ENCODE measurements around the gene KLHL29. TPM values are rescaled to one million over a fixed set of nuclear protein-coding genes. Genes with fewer than 3 reads are reported as not detected.

Gene KLHL29
- total RNA-seq, 1 donor from 2014 or later, result 3.0 TPM

DNA sequence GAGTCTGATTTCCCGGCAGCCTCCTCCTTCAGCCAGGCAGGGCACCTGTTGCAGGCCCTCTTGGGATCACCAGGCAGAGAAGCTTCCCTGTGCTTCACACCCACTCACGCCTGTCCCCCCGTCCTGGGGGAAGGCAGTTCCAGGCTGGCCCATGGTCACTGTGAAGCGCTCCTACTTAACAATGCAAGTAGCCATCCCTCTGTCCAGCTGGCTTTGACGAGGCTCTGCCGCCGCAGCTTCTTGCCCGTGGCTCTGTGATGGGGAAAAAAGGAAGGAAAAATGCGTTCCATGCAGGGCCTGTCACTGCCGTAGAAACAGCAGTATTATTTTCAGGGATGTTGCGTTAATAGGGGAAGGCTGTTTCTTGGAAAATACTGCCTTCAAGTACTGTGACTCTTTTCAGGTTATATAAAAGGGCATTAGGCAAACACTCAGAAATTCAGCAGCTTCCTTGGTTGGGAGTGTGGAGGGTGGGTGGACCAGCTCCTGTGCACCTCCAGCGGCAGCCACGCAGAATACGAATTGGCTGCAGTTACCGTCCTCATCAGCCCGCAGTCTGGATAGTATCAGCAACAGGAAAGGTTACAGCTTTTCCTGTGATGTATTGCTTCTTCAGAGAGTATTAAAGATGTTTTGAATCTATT is 232.3 kb downstream of the KLHL29 start:
- Mint-ChIP-seq H3K4me3 (ENCODE audit: low read depth) (no peak overlapping the region), H3K4me1 (ENCODE audit: low read depth) (peaks cover 7% of the 10 kb centered on the region), H3K9me3 (no peaks in the 10 kb centered on the region), H3K27ac (no peak overlapping the region), H3K27me3 (ENCODE audit: low read depth) (peaks cover 7% of the 10 kb centered on the region), H3K36me3 (ENCODE audit: low read depth) (no peaks in the 10 kb centered on the region)
- DNase-seq (ENCODE audit: low spot score), result no peak
- intact Hi-C loops (cut with micrococcal nuclease), result loop anchor here (1.0 kb wide), 1 partner anchor 9 kb away; no protein-coding TSS in a partner anchor

DNA sequence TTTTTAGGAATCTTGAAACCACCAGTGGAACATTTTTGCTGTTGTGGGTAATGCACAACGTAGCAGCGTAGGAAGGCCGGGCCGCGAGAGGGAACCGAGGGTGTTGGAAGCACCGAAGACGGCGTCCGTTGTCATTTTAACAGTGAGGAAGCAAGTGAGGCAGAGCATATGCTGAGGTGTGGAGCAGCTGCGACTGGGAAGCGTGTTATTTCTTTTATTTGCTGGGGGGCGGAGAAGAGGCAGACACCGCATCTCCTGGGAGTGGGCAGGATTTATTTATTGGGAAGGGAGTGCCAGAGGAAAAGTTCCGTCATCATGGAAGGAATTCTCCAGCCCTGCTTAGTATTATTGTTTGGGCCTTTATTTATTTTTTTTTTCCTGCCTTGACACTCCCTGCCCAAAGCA is 232.8 kb downstream of the KLHL29 start:
- Mint-ChIP-seq H3K4me3 (ENCODE audit: low read depth) (no peak overlapping the region), H3K4me1 (ENCODE audit: low read depth) (peaks cover 7% of the 10 kb centered on the region)
- no peak for DNase-seq (ENCODE audit: low spot score)

DNA sequence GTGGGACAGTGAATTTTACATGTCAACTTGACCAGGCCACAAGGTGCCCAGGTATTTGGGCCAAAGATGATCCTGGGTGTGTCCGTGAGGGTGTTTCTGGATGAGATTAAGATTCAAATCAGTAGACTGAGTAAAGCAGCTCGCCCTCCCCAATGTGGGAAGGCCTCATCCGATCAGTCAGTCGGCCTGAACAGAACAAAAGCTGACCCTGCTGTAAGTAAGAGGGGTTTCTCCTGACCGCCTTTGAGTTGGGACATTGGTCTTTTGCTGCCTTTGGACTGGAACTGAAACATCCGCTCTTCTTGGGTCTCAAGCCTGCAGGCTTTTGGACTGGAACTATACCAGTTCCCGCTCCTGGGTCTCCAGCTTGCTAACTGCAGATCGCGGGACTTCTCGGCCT is 233.3 kb downstream of the KLHL29 start:
- peaks cover 7% of the 10 kb centered on the region for H3K4me1 Mint-ChIP-seq (ENCODE audit: low read depth)
- intact Hi-C loops (cut with micrococcal nuclease), result no loop called here
- no peaks in the 10 kb centered on the region for H3K36me3 Mint-ChIP-seq (ENCODE audit: low read depth)
- no peak overlapping the region for H3K27ac Mint-ChIP-seq
- peaks cover 1% of the 10 kb centered on the region for H3K9me3 Mint-ChIP-seq
- H3K27me3 Mint-ChIP-seq (ENCODE audit: low read depth), result peaks cover 7% of the 10 kb centered on the region
- no peak overlapping the region for H3K4me3 Mint-ChIP-seq (ENCODE audit: low read depth)
- no peak for DNase-seq (ENCODE audit: low spot score)

More for the DNA sequence above, 232.8 kb downstream of the KLHL29 start:
- Mint-ChIP-seq H3K27ac (no peak overlapping the region), H3K9me3 (no peaks in the 10 kb centered on the region), H3K27me3 (ENCODE audit: low read depth) (peaks cover 7% of the 10 kb centered on the region), H3K36me3 (ENCODE audit: low read depth) (no peaks in the 10 kb centered on the region)
- intact Hi-C loops (cut with micrococcal nuclease), result loop anchor here (1.0 kb wide), 1 partner anchor 10 kb away; no protein-coding TSS in a partner anchor

DNA sequence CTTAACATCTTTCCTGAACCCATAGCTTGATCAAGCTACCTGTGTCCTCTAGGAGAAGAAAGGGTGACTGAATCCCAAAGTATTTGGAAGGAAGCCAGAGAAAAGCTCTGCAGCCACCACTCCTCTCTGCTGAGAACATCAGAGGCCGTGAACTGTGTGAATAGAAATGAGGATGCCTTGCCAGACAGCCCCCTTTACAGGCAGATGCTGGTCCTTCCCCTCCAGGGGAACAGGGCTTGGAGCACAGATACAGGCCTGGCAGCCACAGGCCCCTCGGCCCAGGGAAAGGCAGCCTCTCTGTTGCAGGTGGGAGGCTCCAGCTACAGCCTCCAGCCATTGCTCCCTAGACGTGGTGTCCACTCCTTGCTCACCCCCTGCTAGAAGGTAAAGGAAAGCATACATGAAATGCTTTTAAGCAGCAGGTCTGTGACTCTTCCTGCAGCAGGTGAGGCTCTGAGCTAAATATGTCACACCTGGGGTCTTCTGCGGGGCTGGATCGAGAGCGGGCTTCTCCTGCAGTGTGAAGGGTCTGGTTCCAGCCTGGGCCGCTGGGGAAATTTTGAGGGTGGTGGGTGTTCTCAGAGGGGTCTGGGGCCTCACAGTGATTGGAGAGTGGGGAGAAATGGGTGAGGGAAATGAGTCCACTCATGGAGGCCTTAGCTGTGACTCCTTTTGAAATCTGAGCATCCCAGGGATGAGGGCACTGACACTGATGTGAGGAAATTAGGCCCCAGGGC is 234.0 kb downstream of the KLHL29 start:
- peaks cover 7% of the 10 kb centered on the region for H3K27me3 Mint-ChIP-seq (ENCODE audit: low read depth)
- H3K27ac Mint-ChIP-seq, result no peak overlapping the region
- H3K36me3 Mint-ChIP-seq (ENCODE audit: low read depth), result no peaks in the 10 kb centered on the region
- H3K9me3 Mint-ChIP-seq, result peaks cover 7% of the 10 kb centered on the region
- no peak overlapping the region for H3K4me3 Mint-ChIP-seq (ENCODE audit: low read depth)
- DNase-seq (ENCODE audit: low spot score), result no peak
- H3K4me1 Mint-ChIP-seq (ENCODE audit: low read depth), result peaks cover 7% of the 10 kb centered on the region
- intact Hi-C loops (cut with micrococcal nuclease), result no loop called here

DNA sequence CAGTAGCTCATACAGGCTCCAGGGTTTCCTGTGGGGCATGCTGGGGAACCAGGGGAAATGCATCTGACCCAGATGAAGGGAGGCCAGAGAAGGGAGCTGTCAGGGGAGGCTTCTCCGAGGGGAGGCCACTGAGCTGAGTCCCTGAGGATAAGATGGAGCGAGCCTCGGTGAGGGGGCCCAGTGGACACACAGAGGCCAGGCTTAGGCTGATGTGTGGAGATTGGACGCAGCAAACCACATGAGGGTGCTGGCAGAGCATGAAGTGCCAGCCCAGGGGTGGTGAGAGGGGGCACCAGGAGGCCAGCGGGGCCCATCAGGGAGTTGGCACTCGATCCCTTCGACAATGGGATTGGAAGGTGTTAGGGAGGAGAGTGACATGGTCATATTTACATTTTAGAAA is 235.0 kb downstream of the KLHL29 start:
- Mint-ChIP-seq H3K9me3 (peaks cover 15% of the 10 kb centered on the region), H3K4me1 (ENCODE audit: low read depth) (no peaks in the 10 kb centered on the region), H3K27ac (no peak overlapping the region), H3K27me3 (ENCODE audit: low read depth) (no peaks in the 10 kb centered on the region), H3K4me3 (ENCODE audit: low read depth) (no peak overlapping the region), H3K36me3 (ENCODE audit: low read depth) (no peaks in the 10 kb centered on the region)
- intact Hi-C loops (cut with micrococcal nuclease), result no loop called here
- no peak for DNase-seq (ENCODE audit: low spot score)

DNA sequence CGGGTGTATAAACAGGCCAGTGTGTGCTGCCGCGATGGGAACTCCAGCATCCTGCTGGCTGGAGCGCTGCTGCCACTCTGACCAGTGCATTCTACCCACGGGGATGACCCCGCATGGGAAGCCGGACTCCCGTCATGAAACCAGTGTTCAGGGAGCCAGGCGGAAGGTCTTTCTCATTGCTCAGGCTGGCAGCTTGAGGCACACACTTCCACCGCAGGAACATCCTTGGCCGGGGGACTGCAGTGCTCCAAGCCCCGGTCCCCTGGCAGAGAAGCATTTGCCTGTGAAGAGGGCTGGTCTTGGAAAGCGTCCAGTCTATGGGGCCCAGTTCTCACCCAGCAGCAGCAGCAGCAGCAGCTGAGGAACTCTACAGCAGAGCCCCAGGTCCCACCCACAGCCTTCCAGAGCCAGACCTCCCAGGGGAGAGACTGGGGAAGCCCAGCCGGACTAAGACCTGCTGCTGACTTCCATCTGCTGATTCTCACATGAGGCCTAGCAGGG is 235.9 kb downstream of the KLHL29 start:
- Mint-ChIP-seq H3K27me3 (ENCODE audit: low read depth) (no peaks in the 10 kb centered on the region), H3K36me3 (ENCODE audit: low read depth) (no peaks in the 10 kb centered on the region), H3K9me3 (peaks cover 15% of the 10 kb centered on the region), H3K4me3 (ENCODE audit: low read depth) (no peak overlapping the region), H3K27ac (no peak overlapping the region), H3K4me1 (ENCODE audit: low read depth) (no peaks in the 10 kb centered on the region)
- DNase-seq (ENCODE audit: low spot score), result no peak
- intact Hi-C loops (cut with micrococcal nuclease), result no loop called here

DNA sequence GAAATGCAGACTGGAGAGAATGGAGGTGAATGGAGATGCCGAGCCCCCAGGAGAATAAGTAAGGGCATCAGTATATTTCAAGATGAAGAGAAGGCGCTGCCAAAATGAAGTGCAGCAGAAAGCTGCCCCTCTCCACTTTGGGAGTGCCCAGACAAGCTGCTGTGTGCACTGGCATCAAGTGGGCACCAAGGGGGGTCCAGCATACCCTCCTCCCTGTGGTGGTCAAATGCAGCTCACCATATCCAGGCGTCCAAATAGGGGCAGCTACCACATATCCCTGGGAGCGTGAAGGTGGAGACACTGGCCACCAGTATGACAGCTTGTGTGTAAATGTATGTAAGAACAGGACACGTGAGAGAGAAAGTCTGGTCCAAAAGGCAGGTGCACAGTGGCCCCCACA is 236.6 kb downstream of the KLHL29 start:
- Mint-ChIP-seq H3K36me3 (ENCODE audit: low read depth) (no peaks in the 10 kb centered on the region), H3K4me1 (ENCODE audit: low read depth) (no peaks in the 10 kb centered on the region), H3K27ac (no peak overlapping the region), H3K27me3 (ENCODE audit: low read depth) (no peaks in the 10 kb centered on the region), H3K9me3 (peaks cover 15% of the 10 kb centered on the region), H3K4me3 (ENCODE audit: low read depth) (no peak overlapping the region)
- DNase-seq (ENCODE audit: low spot score), result no peak
- intact Hi-C loops (cut with micrococcal nuclease), result no loop called here

DNA sequence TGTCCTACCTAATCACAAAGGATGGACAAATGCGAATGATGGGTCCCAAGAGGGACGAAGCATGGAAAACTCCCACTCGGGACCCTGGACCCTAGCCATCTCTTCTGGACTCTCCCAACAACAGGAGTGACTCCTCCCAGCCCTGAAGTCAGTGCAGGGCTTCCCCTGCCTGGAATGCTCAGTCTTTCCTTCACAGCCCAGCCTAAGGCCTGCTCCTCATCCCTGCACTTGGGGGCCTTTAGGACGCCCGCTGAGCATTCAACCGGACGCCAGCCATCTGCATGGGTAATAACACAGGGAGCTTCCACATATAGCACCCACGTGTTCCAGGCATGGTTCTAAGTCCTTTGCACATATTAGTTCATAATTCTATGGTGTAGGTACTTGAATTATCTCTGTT is 237.5 kb downstream of the KLHL29 start:
- peaks cover 15% of the 10 kb centered on the region for H3K9me3 Mint-ChIP-seq
- intact Hi-C loops (cut with micrococcal nuclease), result no loop called here
- H3K27ac Mint-ChIP-seq, result no peak overlapping the region
- DNase-seq (ENCODE audit: low spot score), result no peak
- H3K4me1 Mint-ChIP-seq (ENCODE audit: low read depth), result no peaks in the 10 kb centered on the region
- no peaks in the 10 kb centered on the region for H3K27me3 Mint-ChIP-seq (ENCODE audit: low read depth)
- H3K4me3 Mint-ChIP-seq (ENCODE audit: low read depth), result no peak overlapping the region
- no peaks in the 10 kb centered on the region for H3K36me3 Mint-ChIP-seq (ENCODE audit: low read depth)

DNA sequence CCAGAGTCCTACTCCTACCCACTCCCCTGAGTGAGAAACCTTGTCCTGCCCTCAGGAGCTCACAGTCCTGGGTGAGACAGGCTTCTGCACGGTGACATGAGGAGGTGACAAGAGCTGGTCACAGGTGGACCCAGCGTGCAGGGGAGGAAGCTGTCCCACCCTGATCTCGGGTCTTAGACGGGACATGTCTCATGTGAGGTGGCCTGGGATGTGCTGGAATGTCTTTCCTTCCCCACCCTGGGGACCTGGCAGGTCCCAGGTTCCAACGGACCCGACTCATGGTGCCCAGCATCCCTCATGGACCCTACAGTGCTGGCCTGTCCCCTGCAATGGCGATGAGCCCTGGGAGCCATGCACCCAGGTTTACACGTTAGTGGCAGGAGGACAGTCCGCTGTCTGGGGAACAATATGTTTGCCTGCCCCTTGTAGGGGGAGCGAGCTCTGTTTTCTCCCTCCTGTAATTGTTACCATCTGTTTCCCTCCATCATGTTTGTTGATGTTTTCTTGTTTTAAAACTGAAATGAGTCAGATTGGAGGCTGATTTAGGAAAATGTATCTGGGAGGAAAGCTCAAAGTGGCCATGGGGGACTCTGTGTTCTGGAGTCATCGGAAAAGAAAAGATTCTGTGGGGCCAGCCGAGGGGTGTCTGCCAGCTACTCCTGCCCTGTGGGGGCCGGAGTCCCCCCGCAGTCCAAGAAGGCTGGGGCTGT is 238.1 kb downstream of the KLHL29 start:
- intact Hi-C loops (cut with micrococcal nuclease), result no loop called here
- no peaks in the 10 kb centered on the region for H3K4me1 Mint-ChIP-seq (ENCODE audit: low read depth)
- DNase-seq (ENCODE audit: low spot score), result no peak
- H3K36me3 Mint-ChIP-seq (ENCODE audit: low read depth), result no peaks in the 10 kb centered on the region
- no peaks in the 10 kb centered on the region for H3K27me3 Mint-ChIP-seq (ENCODE audit: low read depth)
- peaks cover 15% of the 10 kb centered on the region for H3K9me3 Mint-ChIP-seq
- H3K27ac Mint-ChIP-seq, result no peak overlapping the region
- no peak overlapping the region for H3K4me3 Mint-ChIP-seq (ENCODE audit: low read depth)

DNA sequence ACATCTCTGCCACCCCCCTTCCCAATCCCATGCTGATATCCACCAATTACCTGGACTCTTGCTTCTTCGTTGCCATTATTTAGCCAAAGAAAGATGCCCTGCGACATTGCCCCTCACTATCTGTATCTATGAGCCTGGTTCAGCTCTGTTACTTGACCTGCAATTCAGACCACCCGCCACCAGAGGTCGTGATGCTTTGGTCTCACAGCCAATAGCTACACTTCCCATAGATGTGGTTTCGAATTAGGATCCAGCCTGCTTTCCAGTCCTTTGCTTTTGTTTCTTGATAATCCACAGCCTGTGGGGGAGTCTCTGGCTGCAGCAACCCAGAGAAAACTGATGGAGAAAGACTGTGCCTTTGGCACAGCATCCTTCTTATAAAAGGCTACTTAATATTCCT is 239.4 kb downstream of the KLHL29 start:
- no peaks in the 10 kb centered on the region for H3K27me3 Mint-ChIP-seq (ENCODE audit: low read depth)
- no peak overlapping the region for H3K27ac Mint-ChIP-seq
- no peak for DNase-seq (ENCODE audit: low spot score)
- intact Hi-C loops (cut with micrococcal nuclease), result no loop called here
- H3K9me3 Mint-ChIP-seq, result peaks cover 15% of the 10 kb centered on the region
- no peaks in the 10 kb centered on the region for H3K36me3 Mint-ChIP-seq (ENCODE audit: low read depth)
- no peaks in the 10 kb centered on the region for H3K4me1 Mint-ChIP-seq (ENCODE audit: low read depth)
- H3K4me3 Mint-ChIP-seq (ENCODE audit: low read depth), result no peak overlapping the region

DNA sequence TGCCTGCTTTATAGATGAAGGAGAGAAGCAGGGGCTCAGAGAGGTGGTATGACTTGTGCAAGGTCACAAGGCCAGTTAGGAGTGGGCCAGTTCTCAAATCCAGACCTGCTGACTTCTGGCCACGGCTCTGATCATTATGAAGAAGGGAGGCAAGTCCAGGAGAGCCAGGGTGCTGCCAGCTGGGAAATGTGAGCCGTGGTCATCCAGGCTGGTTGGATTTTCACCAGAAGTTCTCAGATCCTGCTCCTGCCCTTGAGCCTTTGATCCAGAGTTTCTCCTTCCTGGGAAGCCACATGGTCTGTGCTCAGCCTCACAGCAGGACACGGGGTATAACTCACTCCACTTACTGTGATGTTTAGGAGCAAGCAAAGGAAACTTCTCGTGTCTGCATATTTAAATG is 239.9 kb downstream of the KLHL29 start:
- no peaks in the 10 kb centered on the region for H3K27me3 Mint-ChIP-seq (ENCODE audit: low read depth)
- intact Hi-C loops (cut with micrococcal nuclease), result no loop called here
- no peak for DNase-seq (ENCODE audit: low spot score)
- no peaks in the 10 kb centered on the region for H3K36me3 Mint-ChIP-seq (ENCODE audit: low read depth)
- no peak overlapping the region for H3K4me3 Mint-ChIP-seq (ENCODE audit: low read depth)
- peaks cover 15% of the 10 kb centered on the region for H3K9me3 Mint-ChIP-seq
- no peaks in the 10 kb centered on the region for H3K4me1 Mint-ChIP-seq (ENCODE audit: low read depth)
- no peak overlapping the region for H3K27ac Mint-ChIP-seq

DNA sequence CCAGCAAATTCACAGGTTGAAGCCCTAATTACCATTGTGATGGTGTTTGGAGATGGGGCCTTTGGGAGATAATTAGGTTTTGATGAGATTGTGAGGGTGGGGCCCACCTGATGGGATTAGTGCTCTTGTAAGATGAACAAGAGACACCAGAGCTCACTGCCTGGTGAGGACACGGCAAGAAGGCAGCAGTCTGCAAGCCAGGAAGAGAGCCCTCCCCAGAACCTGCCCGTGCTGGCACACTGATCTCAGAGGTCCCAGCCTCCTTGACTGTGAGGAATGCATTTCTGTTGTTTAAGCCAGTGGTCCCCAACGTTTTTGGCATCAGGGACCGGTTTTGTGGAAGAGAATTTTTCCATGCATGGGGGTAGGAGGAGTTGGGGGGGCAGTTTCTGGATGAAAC is 240.7 kb downstream of the KLHL29 start:
- H3K4me3 Mint-ChIP-seq (ENCODE audit: low read depth), result no peak overlapping the region
- intact Hi-C loops (cut with micrococcal nuclease), result no loop called here
- H3K36me3 Mint-ChIP-seq (ENCODE audit: low read depth), result no peaks in the 10 kb centered on the region
- no peaks in the 10 kb centered on the region for H3K27me3 Mint-ChIP-seq (ENCODE audit: low read depth)
- no peak overlapping the region for H3K27ac Mint-ChIP-seq
- H3K9me3 Mint-ChIP-seq, result peaks cover 15% of the 10 kb centered on the region
- H3K4me1 Mint-ChIP-seq (ENCODE audit: low read depth), result no peaks in the 10 kb centered on the region
- DNase-seq (ENCODE audit: low spot score), result no peak

DNA sequence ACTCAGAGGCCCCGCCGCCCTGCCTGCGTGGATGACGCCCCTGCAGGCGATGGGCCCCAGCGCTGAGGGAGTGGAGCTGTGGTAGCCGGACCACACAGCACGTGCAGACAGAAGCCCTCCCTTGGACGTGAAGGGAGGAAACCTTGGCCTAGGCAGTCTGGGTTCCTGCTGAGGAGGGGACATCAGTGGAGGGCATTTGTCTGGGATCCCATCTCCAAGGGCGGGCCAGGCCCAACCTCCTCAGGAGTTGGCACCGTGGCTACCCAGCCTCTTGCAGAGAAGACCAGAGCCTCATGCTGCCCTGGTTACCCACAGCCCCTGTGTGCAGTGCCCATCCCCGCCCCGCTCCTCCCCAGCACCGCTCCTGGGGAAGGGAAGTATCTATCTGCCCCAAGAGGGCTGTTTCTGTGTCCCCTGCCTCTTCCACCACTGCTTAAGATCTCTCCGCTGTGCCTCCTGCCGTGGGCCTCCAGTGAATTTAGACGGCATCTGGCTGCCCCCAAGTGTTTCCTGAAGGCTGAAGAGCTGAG is 241.8 kb downstream of the KLHL29 start:
- no peak overlapping the region for H3K4me3 Mint-ChIP-seq (ENCODE audit: low read depth)
- H3K4me1 Mint-ChIP-seq (ENCODE audit: low read depth), result no peaks in the 10 kb centered on the region
- no peak for DNase-seq (ENCODE audit: low spot score)
- no peaks in the 10 kb centered on the region for H3K27me3 Mint-ChIP-seq (ENCODE audit: low read depth)
- intact Hi-C loops (cut with micrococcal nuclease), result no loop called here
- H3K27ac Mint-ChIP-seq, result no peak overlapping the region
- H3K36me3 Mint-ChIP-seq (ENCODE audit: low read depth), result no peaks in the 10 kb centered on the region
- peaks cover 15% of the 10 kb centered on the region for H3K9me3 Mint-ChIP-seq
